Epithelial cell of proximal tubule (primary cell): ENCODE measurements around the gene CDH23. TPM values are rescaled to one million over a fixed set of nuclear protein-coding genes. Genes with fewer than 3 reads are reported as not detected.

Experiments
- DNase-seq: peaks from one replicate; pipeline ENCODE4 v3.0.0-alpha.2; 2011; ENCODE audit warnings: low read depth
- H3K4me3 ChIP-seq: 2 replicates; pipeline ENCODE4 v1.5.1; 2011; ENCODE audit warnings: low read depth, mild to moderate bottlenecking, low read length
- total RNA-seq: library from RNA; depleted of rRNA; stranded (reverse); fragments of >200 nt; gene quantifications from 2 replicates; pipeline ENCODE4 v1.2.3, GENCODE V29; 2015
- TF ChIP-seq, protein P1 (sequence below): conservative IDR thresholded peaks from 2 replicates; pipeline ENCODE4 v1.5.1; 2012; ENCODE audit warnings: low read depth, mild to moderate bottlenecking, low read length

Gene CDH23
- total RNA-seq, 1 donor from 2014 or later: under 0.01 TPM

GRCh38 chr10:71375952-71376351 lies 20.8 kb upstream of the CDH23 start:
- TF ChIP-seq, protein P1, sequence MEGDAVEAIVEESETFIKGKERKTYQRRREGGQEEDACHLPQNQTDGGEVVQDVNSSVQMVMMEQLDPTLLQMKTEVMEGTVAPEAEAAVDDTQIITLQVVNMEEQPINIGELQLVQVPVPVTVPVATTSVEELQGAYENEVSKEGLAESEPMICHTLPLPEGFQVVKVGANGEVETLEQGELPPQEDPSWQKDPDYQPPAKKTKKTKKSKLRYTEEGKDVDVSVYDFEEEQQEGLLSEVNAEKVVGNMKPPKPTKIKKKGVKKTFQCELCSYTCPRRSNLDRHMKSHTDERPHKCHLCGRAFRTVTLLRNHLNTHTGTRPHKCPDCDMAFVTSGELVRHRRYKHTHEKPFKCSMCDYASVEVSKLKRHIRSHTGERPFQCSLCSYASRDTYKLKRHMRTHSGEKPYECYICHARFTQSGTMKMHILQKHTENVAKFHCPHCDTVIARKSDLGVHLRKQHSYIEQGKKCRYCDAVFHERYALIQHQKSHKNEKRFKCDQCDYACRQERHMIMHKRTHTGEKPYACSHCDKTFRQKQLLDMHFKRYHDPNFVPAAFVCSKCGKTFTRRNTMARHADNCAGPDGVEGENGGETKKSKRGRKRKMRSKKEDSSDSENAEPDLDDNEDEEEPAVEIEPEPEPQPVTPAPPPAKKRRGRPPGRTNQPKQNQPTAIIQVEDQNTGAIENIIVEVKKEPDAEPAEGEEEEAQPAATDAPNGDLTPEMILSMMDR: no peak
- no peak for DNase-seq
- no peak overlapping the region for H3K4me3 ChIP-seq

GRCh38 chr10:71378336-71379117 lies 18.2 kb upstream of the CDH23 start:
- TF ChIP-seq, protein P1: no peak
- H3K4me3 ChIP-seq: no peak overlapping the region
- no peak for DNase-seq

DNA sequence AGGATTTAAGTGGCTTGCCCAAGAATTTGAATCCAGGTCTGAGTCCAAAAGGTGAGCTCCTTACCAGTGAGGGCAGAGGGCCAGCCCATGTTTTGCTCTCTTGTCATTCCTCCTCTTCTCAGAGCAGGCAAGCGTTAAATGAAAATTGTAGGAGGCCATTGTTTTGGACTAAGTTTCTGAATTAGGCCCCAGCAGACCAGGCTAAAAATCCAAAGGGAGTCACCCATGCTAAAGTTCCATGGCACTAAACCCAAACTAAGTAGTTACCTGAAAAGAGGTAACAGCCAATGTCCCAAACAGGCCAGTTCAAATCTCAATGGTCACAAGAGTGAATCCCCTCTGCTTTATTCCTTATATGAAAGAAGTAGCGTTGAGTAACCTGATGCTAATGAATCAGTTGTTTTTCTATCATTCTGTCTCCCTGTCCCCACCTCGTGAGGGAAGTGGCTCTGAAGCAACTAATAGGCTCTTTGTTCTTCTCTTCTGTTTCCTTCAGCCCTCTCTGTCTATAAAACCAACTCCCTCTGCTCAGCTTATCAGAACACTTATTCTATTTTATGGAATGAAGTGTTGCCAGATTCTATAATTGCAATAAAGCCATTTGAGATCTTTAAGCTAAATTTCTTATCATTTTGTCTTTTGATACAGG lies 17.5 kb upstream of the CDH23 start:
- DNase-seq: no peak
- TF ChIP-seq, protein P1: no peak
- H3K4me3 ChIP-seq: no peak overlapping the region

DNA sequence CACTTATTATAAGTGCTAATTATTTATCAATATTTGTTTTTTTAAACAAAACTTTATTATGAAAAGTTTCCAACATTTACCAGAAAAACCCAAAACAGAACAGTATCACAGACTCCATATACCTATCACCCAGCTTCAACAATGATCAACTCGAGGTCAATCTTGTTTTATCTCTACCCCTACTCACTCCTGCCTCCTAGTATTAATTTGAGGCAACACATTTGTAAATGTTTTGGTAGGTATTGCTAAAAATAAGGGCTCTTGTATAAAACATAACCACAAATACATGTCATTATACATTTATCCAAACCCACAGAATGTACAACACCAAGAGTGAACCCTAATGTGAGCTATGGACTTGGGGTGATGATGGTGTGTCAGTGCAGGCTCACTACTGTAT lies 15.9 kb upstream of the CDH23 start:
- no peak for DNase-seq
- TF ChIP-seq, protein P1: peak; percentile 16
- no peak overlapping the region for H3K4me3 ChIP-seq

- DNase-seq: no peak
- TF ChIP-seq, protein P1: no peak
These were observed 15.1 kb upstream of the CDH23 start for GRCh38 chr10:71381611-71382010.

GRCh38 chr10:71382028-71382427 lies 14.7 kb upstream of the CDH23 start:
- H3K4me3 ChIP-seq: no peak overlapping the region
- DNase-seq: no peak
- TF ChIP-seq, protein P1: no peak

More at GRCh38 chr10:71381611-71382010, 15.1 kb upstream of the CDH23 start:
- H3K4me3 ChIP-seq: no peak overlapping the region
